Eye (tissue), 1 donor: ENCODE measurements around the gene TMEM132E.

Experiments
- DNase-seq: peaks from one replicate; pipeline ENCODE4 v3.0.0-alpha.2; 2015

The TMEM132E gene

GRCh38 chr17:34667656-34668055 lies 88.3 kb downstream of the TMEM132E start:
- DNase-seq: no peak

GRCh38 chr17:34668206-34668605 lies 88.8 kb downstream of the TMEM132E start:
- DNase-seq: no peak

DNA sequence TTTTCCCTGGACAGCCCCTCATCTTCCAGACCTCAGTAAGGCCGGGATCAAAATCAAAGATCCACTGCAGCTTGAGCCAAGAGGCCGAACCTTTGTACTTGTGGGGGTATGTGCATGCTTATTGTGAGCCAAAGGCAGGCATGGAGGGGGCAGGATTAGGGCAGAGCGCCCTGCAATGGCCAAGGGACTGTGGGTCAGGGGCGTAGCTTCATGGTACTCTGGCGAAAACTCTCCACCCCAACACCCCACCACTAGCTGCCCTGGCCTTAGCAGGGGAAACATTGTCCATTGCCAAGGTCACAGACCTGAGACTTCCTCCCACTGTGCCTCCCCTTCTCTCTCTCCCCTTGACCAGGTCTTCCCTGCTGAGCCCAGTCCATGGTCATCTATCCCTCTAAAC lies 90.1 kb downstream of the TMEM132E start:
- no peak for DNase-seq

GRCh38 chr17:34670618-34671017 lies 91.2 kb downstream of the TMEM132E start:
- no peak for DNase-seq

- DNase-seq: no peak
Measured at GRCh38 chr17:34671191-34671590, 91.8 kb downstream of the TMEM132E start.

- no peak for DNase-seq
Measured at GRCh38 chr17:34672176-34672785, 92.9 kb downstream of the TMEM132E start.

DNA sequence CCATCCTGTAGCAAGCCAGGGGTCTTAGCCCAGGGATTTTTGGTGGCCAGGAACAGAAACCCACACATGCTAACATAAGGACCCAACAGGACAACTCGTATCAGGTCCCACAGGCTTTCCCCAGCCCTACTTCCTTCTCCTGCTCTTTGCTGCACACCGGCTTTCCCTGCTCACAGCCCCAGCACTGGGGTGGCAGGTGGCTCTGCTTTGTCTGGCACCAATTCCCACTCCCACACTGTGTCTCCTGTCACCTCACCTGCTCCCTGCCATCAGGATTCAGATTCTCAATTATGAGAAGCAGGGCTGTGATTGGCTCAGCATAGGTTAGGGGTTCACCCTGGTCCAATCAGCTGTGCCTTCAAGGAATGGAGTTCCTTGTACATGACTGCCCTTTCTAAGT lies 94.1 kb downstream of the TMEM132E start:
- DNase-seq: no peak

DNA sequence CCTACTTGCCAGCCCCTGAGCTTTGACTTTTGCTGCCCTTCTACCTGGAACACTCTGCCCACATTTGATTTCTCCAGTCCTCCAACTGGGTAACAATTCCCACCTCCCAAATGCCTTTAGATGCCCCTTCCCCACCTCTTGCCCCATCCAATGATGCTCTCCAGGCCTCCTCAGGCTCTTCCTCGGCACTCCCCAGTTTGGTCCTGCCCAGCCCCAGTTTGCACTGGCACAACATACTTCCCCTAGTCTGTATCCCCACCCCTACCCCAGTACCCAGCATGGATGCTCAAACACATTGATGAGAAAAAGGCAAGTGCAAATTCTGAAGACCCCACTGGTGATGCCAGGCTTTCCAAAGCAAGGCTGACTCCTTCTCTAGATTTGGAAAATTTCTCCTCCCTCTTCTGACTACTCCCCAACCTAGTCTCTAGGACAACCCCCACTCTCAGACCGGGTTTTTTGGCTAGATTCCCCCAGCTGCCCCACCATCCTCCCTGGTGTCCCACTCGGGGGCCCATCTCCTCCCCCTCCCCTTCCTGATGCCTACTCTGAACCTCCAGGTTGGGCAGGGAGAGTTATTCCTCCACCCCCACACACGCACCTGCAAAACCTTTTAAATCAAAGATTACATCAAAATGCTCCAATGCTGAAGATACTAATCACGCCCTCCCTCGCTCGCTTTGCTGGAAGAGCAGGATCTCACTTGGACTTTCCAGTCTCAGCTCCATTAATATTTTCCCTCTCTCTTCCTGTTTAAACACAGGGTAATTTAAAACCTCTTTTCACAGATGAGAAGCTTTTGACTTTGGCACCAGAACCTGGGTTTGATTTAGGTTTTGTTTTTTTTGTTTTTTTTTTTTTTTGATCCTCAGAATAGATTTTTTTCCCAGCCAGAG lies 94.9 kb downstream of the TMEM132E start:
- DNase-seq: no peak

- DNase-seq: no peak
Measured at GRCh38 chr17:34675143-34675542, 95.8 kb downstream of the TMEM132E start.

DNA sequence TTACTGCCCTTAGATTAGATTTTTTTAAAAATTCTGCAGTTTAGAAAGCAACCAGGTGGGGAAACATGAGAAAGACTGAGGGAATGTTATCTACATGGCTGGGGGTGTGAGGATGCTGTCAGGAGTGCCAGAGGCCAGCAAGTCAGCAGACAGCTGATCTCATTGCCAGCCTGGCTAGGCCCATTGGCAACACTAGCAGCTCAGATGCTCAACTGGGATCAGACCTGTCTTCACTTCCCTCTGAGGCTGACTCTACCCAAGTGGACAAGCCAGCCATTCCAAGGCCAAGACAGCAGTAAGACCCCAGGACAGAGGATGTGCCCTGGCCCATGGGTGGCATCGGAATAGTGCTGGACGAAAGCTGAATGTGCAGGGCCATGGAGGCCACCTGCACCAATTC lies 96.2 kb downstream of the TMEM132E start:
- no peak for DNase-seq

DNA sequence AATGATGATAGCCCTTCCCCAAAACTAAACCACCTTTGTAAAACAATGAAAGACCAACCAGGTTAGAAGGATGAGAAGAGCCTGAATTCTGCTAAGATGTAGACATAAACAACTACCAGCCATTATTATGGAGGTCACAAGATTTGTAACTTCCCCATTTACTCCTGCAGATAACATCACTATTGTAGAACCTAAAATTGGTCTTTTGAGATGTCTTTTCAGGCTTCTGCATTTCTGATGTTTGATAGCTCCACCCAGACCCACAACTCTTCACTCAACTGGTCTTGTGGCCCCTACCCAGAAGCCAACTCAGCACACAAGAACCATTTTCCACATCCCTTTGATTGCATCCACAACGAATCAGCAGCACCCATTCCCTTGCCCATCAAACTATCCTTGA lies 100.8 kb downstream of the TMEM132E start:
- DNase-seq: no peak

DNA sequence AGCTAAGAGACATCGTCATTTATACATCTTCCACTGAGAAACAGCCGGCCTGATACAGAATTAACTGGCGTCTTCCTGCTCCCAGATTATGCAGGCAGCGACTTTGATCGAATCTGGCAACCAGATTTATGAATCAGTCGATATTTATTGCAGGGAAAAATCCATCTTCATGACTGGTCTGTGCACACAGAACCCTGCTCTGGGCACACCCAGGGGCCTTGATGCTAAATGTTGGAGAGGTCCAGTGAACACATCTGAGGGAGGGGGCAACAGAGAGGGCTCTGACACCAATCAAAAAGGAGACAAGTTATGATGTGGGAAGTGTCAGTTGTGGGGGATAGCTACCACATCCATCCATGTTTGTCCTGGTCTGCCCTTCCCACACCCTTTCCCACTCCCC lies 102.9 kb downstream of the TMEM132E start:
- no peak for DNase-seq

DNA sequence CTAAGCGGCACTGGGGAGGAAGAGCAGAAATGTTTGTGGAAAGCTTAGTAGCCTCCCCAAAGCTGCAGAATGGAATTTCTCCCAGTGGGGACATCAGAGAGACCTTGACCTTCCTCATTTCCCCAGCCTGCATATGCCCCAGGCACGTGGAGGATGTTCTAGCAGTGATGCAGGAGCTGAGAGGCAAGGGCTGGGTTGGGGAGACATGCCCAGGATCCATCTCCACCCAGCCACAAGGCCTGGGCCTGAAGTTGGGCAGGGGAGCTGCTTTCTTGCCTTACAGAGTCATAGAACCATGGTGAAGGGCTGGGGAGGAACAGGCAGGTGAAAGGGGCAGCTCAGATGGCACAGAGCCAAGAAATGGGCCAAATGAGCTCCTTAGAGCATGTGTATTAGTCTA lies 104.0 kb downstream of the TMEM132E start:
- no peak for DNase-seq
